Body of pancreas (tissue), 4 donors: ENCODE results near the gene EFCAB6. TPM values are rescaled to one million over a fixed set of nuclear protein-coding genes. Genes with fewer than 3 reads are reported as not detected.

Source experiments
- ATAC-seq: fragments of 150-250 bp; one replicate; pipeline ENCODE4 v1.9.1; 2016
- DNase-seq, 4 donors: peaks; one replicate each; pipeline ENCODE4 v3.0.0-alpha.2; 2019
- H3K27ac ChIP-seq, 4 donors: fragments of 200-600 bp; sonication (generic); 1 replicate in 3 of 4; 2 replicates in 1 of 4; pipeline versions ENCODE4 v1.5.1 to v1.6.1; 2016 to 2019; ENCODE audit warnings: mild to moderate bottlenecking in 1 of 4, mixed read lengths in 1 of 4, moderate library complexity in 1 of 4
- H3K27me3 ChIP-seq, 2 donors: fragments of 200-600 bp; sonication (generic); one replicate each; pipeline ENCODE4 v1.6.0; 2016; ENCODE audit warnings: mild to moderate bottlenecking in 1 of 2
- H3K36me3 ChIP-seq, 2 donors: fragments of 200-600 bp; sonication (generic); replicated peaks in 1 of 2; 2 replicates each; pipeline ENCODE4 v1.5.1; 2016; ENCODE audit warnings: low read depth in 2 of 2; ENCODE audit not compliant: insufficient read depth in 1 of 2
- H3K4me1 ChIP-seq: fragments of 200-600 bp; sonication (generic); one replicate; pipeline ENCODE4 v1.6.0; 2016
- H3K4me3 ChIP-seq, 2 donors: fragments of 200-600 bp; sonication (generic); 1 replicate in 1 of 2; 2 replicates in 1 of 2; pipeline ENCODE4 v1.5.1; 2016 to 2019
- H3K9me3 ChIP-seq, 3 donors: fragments of 200-600 bp; sonication (generic); 1 replicate in 2 of 3; 2 replicates in 1 of 3; pipeline ENCODE4 v1.5.1; 2016
- POLR2A ChIP-seq, 3 donors: fragments of 450-650 bp; IDR thresholded peaks; one replicate each; pipeline ENCODE4 v1.6.1; 2016; ENCODE audit warnings: antibody characterized with exemption in 3 of 3, mild to moderate bottlenecking in 2 of 3
- WGBS, 2 donors: methylation state at CpG; one replicate each; pipeline ENCODE4 v1.1.5; 2017; 5-methylcytosine and 5-hydroxymethylcytosine counted together
- intact Hi-C: fragments of 100-400 bp; cut with DNase I; formaldehyde crosslinking; loops from one replicate; pipeline ENCODE4 v1.15.1; 2023
- total RNA-seq, 2 donors: library from RNA; depleted of rRNA; stranded (reverse); fragments of >200 nt; gene quantifications; one replicate each; pipeline ENCODE4 v1.1.0, GENCODE V29; 2016
- TF ChIP-seq, protein P1 (sequence below), 7 experiments: fragments of 450-650 bp in 4 of 7; fragments of 200-600 bp in 3 of 7; sonication (generic) in 3 of 7; IDR thresholded peaks; one replicate each; pipeline ENCODE4 v1.5.1; 2016 to 2019; ENCODE audit warnings: antibody characterized with exemption in 7 of 7

EFCAB6 gene
- total RNA-seq, 2 donors from 2014 or later: 4.0 to 4.4 TPM

DNA sequence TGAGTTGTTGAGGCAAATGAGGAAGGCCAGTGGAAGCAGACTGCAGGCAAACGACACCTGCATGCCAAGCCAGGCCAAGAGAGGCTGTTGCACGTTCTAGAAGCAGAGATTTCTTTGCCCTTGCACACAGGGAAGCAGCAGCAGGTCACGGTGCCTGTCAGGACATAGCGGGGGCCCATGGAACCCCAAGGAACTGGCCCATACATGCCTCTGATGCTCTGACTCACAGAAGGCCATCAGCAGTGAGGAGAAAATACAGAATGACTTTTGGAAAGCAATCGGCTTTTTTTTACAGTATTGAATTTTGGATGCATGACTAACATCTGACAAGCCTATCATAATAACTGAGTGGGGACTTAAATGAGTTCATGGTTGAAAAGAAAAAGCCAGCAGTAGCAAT is 276.4 kb downstream of the EFCAB6 start:
- ATAC-seq (no peak), DNase-seq (no peak)
- H3K27me3 ChIP-seq: no peaks in the 10 kb centered on the region
- no peak overlapping the region for H3K27ac ChIP-seq
- H3K9me3 ChIP-seq: no peaks in the 10 kb centered on the region
- intact Hi-C loops: no loop called here
- no peaks in the 10 kb centered on the region for H3K4me1 ChIP-seq
- TF ChIP-seq POLR2A (IDR thresholded peaks at IDR 0.05): no peak
- TF ChIP-seq, protein P1, sequence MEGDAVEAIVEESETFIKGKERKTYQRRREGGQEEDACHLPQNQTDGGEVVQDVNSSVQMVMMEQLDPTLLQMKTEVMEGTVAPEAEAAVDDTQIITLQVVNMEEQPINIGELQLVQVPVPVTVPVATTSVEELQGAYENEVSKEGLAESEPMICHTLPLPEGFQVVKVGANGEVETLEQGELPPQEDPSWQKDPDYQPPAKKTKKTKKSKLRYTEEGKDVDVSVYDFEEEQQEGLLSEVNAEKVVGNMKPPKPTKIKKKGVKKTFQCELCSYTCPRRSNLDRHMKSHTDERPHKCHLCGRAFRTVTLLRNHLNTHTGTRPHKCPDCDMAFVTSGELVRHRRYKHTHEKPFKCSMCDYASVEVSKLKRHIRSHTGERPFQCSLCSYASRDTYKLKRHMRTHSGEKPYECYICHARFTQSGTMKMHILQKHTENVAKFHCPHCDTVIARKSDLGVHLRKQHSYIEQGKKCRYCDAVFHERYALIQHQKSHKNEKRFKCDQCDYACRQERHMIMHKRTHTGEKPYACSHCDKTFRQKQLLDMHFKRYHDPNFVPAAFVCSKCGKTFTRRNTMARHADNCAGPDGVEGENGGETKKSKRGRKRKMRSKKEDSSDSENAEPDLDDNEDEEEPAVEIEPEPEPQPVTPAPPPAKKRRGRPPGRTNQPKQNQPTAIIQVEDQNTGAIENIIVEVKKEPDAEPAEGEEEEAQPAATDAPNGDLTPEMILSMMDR (IDR thresholded peaks at IDR 0.05): no peak
- H3K36me3 ChIP-seq: no peaks in the 10 kb centered on the region
- no peak overlapping the region for H3K4me3 ChIP-seq
- 70 to 77% methylated on average over 5 of the region's 5 CpGs for WGBS, 2 donors

DNA sequence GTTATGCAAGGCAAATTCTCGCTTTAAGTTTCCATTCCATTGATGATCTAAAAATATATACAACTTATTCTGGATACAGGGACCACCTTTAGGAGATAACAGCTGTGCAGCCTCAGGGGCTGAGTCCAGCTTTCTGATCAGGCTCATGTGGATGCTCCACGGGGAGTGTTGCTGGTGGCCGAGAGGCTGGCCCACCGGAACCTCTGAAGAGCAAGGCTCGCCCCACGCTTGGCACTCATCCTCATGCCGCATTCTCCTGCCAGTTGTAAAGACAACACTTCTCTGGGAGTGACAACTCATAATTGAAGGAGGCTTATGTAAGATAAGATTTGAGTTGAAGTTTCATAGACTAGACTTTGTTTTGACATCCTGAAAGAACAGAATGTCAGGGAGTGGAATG is 276.8 kb downstream of the EFCAB6 start:
- Histone ChIP-seq H3K4me1 (no peaks in the 10 kb centered on the region), H3K27ac (no peak overlapping the region), H3K9me3 (no peaks in the 10 kb centered on the region), H3K36me3 (no peaks in the 10 kb centered on the region), H3K4me3 (no peak overlapping the region), H3K27me3 (no peaks in the 10 kb centered on the region)
- intact Hi-C loops: no loop called here
- no peak for TF ChIP-seq POLR2A (IDR thresholded peaks at IDR 0.05)
- TF ChIP-seq, protein P1 (IDR thresholded peaks at IDR 0.05): no peak
- WGBS, 2 donors: 93 to 94% methylated on average over 7 of the region's 7 CpGs
- DNase-seq: no peak
- no peak for ATAC-seq

DNA sequence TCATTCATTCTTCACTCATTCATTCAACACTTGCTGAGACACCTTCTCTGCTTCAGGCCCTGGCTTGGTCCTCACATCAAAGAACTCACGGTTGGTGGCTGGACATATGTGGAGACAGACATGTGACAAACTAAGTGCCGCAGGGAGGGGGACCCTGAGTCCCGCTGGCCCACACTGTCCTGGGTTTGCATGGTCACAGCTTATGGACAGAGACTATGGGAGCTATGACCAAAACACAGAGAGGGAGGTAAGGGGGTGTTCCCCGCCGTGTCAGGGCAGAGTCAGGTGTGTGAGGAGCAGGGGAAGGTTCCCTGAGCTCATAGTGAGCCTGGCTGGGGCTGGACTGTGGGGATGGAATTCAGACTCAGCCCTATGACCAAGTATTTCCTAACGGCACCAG is 277.2 kb downstream of the EFCAB6 start:
- ATAC-seq (no peak), DNase-seq (no peak)
- H3K36me3 ChIP-seq: no peaks in the 10 kb centered on the region
- TF ChIP-seq, protein P1 (IDR thresholded peaks at IDR 0.05): no peak
- no peak for TF ChIP-seq POLR2A (IDR thresholded peaks at IDR 0.05)
- WGBS, 2 donors: 82 to 92% methylated on average over 6 of the region's 6 CpGs
- intact Hi-C loops: no loop called here
- no peaks in the 10 kb centered on the region for H3K27me3 ChIP-seq
- no peaks in the 10 kb centered on the region for H3K9me3 ChIP-seq
- no peak overlapping the region for H3K27ac ChIP-seq
- H3K4me1 ChIP-seq: no peaks in the 10 kb centered on the region
- no peak overlapping the region for H3K4me3 ChIP-seq

DNA sequence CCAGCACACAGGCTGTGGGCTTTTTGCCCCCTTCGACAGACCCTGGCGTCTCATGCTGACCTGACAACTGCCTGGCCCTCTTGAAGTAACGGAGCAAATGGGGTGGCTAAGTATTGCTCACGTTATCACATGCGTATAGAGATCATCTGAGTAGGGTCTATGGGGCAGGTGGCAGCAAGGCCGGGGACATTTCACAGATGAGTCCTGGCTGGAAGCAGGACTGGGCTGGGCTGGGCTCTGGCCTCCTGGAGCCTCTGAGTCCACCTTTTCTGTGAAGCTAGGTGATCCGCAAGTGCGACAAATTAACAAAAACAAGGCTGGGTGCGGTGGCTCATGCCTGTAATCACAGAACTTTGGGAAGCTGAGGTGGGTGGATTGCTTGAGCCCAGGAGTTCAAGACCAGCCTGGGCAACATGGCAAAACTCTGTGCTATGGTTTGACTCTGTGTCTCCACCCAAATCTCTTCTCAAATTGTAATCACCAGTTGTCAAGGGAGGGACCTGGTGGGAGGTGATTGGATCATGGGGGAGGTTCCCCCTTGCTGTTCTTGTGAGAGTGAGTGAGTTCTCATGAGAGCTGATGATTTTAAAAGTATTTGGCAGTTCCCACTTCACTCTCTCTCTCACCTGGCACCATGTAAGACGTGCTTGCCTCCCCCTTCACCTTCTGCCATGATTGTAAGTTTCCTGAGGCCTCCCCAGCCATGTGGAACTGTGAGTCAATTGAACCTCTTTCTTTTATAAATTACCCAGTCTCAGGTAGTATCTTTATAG is 278.3 kb downstream of the EFCAB6 start:
- intact Hi-C loops: no loop called here
- H3K27me3 ChIP-seq: no peaks in the 10 kb centered on the region
- DNase-seq (no peak), ATAC-seq (no peak)
- no peak overlapping the region for H3K4me3 ChIP-seq
- TF ChIP-seq, protein P1 (IDR thresholded peaks at IDR 0.05): no peak
- TF ChIP-seq POLR2A (IDR thresholded peaks at IDR 0.05): no peak
- H3K9me3 ChIP-seq: no peaks in the 10 kb centered on the region
- 88 to 89% methylated on average over 8 to 10 of the region's 10 CpGs for WGBS, 2 donors
- H3K36me3 ChIP-seq: no peaks in the 10 kb centered on the region
- H3K4me1 ChIP-seq: no peaks in the 10 kb centered on the region
- no peak overlapping the region for H3K27ac ChIP-seq

DNA sequence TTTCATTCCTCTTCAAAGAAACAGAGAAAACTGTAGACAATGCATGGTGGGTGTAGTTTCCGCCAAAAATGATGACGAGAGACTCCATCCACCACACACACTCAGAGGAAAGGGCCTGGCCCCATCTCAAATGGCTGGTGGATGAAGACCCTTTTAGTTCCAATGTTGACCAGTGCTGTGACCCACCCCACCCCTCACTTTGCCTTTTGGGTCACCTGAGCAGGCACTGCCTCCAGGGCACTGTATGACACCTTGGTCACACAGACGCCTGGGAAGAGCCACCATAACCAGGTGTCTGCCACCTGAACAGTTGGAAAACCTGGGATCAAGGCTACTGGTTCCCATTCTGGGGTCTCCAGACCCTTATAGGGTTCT is 279.0 kb downstream of the EFCAB6 start:
- Histone ChIP-seq H3K4me3 (no peak overlapping the region), H3K9me3 (no peaks in the 10 kb centered on the region), H3K27ac (no peak overlapping the region), H3K27me3 (no peaks in the 10 kb centered on the region), H3K36me3 (no peaks in the 10 kb centered on the region), H3K4me1 (no peaks in the 10 kb centered on the region)
- no peak for ATAC-seq
- TF ChIP-seq POLR2A (IDR thresholded peaks at IDR 0.05): no peak
- TF ChIP-seq, protein P1 (IDR thresholded peaks at IDR 0.05): no peak
- WGBS, 2 donors: 86 to 98% methylated on average over 3 of the region's 3 CpGs
- intact Hi-C loops: no loop called here
- no peak for DNase-seq
